OCI-LY3 (cell line): ENCODE measurements around the gene KCNK2.

ENCODE experiments used
- CTCF ChIP-seq: fragments of 200-600, 300-600 bp; sonication (generic); IDR thresholded peaks from 2 replicates; pipeline ENCODE4 v1.5.1; 2014; ENCODE audit warnings: antibody characterized with exemption, low read length, low read depth
- EZH2phosphoT487 ChIP-seq: fragments of 200-600 bp; shearing (Covaris generic); IDR thresholded peaks from 2 replicates; pipeline ENCODE4 v1.6.1; 2018; ENCODE audit warnings: antibody characterized with exemption, mixed run types, low read depth

GRCh38 chr1:215118081-215118480 is 35.5 kb downstream of the KCNK2 start:
- TF ChIP-seq CTCF (no peak), EZH2phosphoT487 (no peak)
